GM23338 (cell line): ENCODE results near the gene ASTE1. TPM values are rescaled to one million over a fixed set of nuclear protein-coding genes. Genes with fewer than 3 reads are reported as not detected.
"Not testable (repeated sequence)": the region's sequence is repeated elsewhere in the genome, so short reads cannot be mapped to it uniquely, and the experiment has no call there.

ENCODE experiments used
- ATAC-seq: fragments of 200-7000 bp; cut with Tn5 transposase; 3 replicates; pipeline ENCODE4 v1.9.1; 2020
- DNase-seq: peaks from one replicate; pipeline ENCODE4 v3.0.0-alpha.2; 2015; ENCODE audit warnings: low spot score
- H2AFZ ChIP-seq: fragments of 200-600 bp; sonication (generic); 2 replicates; pipeline ENCODE4 v1.8.0; 2016; ENCODE audit warnings: antibody characterized with exemption, mild to moderate bottlenecking, moderate library complexity
- H3F3A ChIP-seq: fragments of 200-600 bp; sonication (generic); replicated peaks from 2 replicates; pipeline ENCODE4 v1.8.0; 2017; ENCODE audit warnings: antibody characterized with exemption, mixed run types, low read depth
- H3K27ac ChIP-seq: fragments of 200-600 bp; sonication (generic); 2 replicates; pipeline ENCODE4 v1.6.1; 2016; ENCODE audit warnings: low read depth
- H3K27me3 ChIP-seq: fragments of 200-600 bp; sonication (generic); 2 replicates; pipeline ENCODE4 v1.8.0; 2016; ENCODE audit warnings: mild to moderate bottlenecking, mixed run types, moderate library complexity; ENCODE audit not compliant: insufficient read depth
- H3K36me3 ChIP-seq: fragments of 200-600 bp; sonication (generic); 2 replicates; pipeline ENCODE4 v1.8.0; 2016; ENCODE audit warnings: mild to moderate bottlenecking; ENCODE audit not compliant: insufficient read depth
- H3K4me1 ChIP-seq: fragments of 200-600 bp; sonication (generic); 2 replicates; pipeline ENCODE4 v1.8.0; 2016; ENCODE audit warnings: mild to moderate bottlenecking, moderate library complexity; ENCODE audit not compliant: insufficient read depth
- H3K4me2 ChIP-seq: fragments of 200-600 bp; sonication (generic); 2 replicates; pipeline ENCODE4 v1.7.1; 2017; ENCODE audit warnings: mixed run types
- H3K4me3 ChIP-seq: fragments of 200-600 bp; sonication (generic); 2 replicates; pipeline ENCODE4 v1.6.1; 2016; ENCODE audit warnings: mixed run types
- H3K79me2 ChIP-seq: fragments of 200-600 bp; sonication (generic); replicated peaks from 2 replicates; pipeline ENCODE4 v1.8.0; 2017; ENCODE audit warnings: mild to moderate bottlenecking; ENCODE audit not compliant: insufficient read depth
- H3K9me2 ChIP-seq: fragments of 200-600 bp; sonication (generic); 2 replicates; pipeline ENCODE4 v1.8.0; 2017; ENCODE audit not compliant: insufficient read depth
- H4K20me1 ChIP-seq: fragments of 200-600 bp; sonication (generic); replicated peaks from 2 replicates; pipeline ENCODE4 v1.8.0; 2017; ENCODE audit warnings: mild to moderate bottlenecking; ENCODE audit not compliant: insufficient read depth
- H3K27ac Mint-ChIP-seq: 2 replicates; pipeline ENCODE4 v1.8.0; 2020; ENCODE audit warnings: inconsistent platforms, mild to moderate bottlenecking, moderate library complexity, mixed read lengths
- H3K27me3 Mint-ChIP-seq: 3 replicates; pipeline ENCODE4 v1.8.0; 2022; ENCODE audit warnings: low read depth, mild to moderate bottlenecking, moderate library complexity, mixed read lengths, inconsistent platforms; ENCODE audit not compliant: insufficient read depth, poor library complexity
- H3K36me3 Mint-ChIP-seq: 3 replicates; pipeline ENCODE4 v1.8.0; 2021; ENCODE audit warnings: low read depth, mild to moderate bottlenecking, inconsistent platforms, moderate library complexity, mixed read lengths
- H3K4me1 Mint-ChIP-seq: 3 replicates; pipeline ENCODE4 v1.8.0; 2020; ENCODE audit warnings: mild to moderate bottlenecking, inconsistent platforms, mixed read lengths
- H3K4me3 Mint-ChIP-seq: 3 replicates; pipeline ENCODE4 v1.8.0; 2021; ENCODE audit warnings: moderate library complexity, mild to moderate bottlenecking, inconsistent platforms, mixed read lengths
- H3K9me3 Mint-ChIP-seq: 3 replicates; pipeline ENCODE4 v1.8.0; 2020; ENCODE audit warnings: moderate library complexity, mild to moderate bottlenecking, inconsistent platforms, mixed read lengths
- CREB1 ChIP-seq: fragments of 250-450 bp; sonication (Bioruptor Pico); IDR thresholded peaks from 2 replicates; pipeline ENCODE4 v1.5.0; 2020; ENCODE audit warnings: low read depth, mild to moderate bottlenecking, moderate library complexity
- CTCF ChIP-seq, 2 experiments: fragments of 200-600 bp in 1 of 2; sonication (generic) in 1 of 2; conservative IDR thresholded peaks; 2 replicates each; pipeline versions ENCODE4 v1.5.1 to v1.6.1; 2016 to 2017; ENCODE audit warnings: antibody characterized with exemption in 2 of 2, low read depth in 2 of 2, mild to moderate bottlenecking in 2 of 2, moderate library complexity in 1 of 2
- EZH2 ChIP-seq: fragments of 200-600 bp; sonication (generic); IDR thresholded peaks from one replicate; pipeline ENCODE4 v1.8.0; 2017; ENCODE audit warnings: antibody characterized with exemption, mild to moderate bottlenecking, low read depth; ENCODE audit not compliant: unreplicated experiment
- EZH2phosphoT487 ChIP-seq: fragments of 200-600 bp; sonication (generic); IDR thresholded peaks from one replicate; pipeline ENCODE4 v1.8.1; 2018; ENCODE audit warnings: antibody characterized with exemption; ENCODE audit not compliant: unreplicated experiment
- JUNB ChIP-seq: IDR thresholded peaks from one replicate; pipeline ENCODE4 v1.6.1; 2016; ENCODE audit warnings: antibody characterized with exemption; ENCODE audit not compliant: unreplicated experiment
- NANOG ChIP-seq: IDR thresholded peaks from 2 replicates; pipeline ENCODE4 v1.6.1; 2016; ENCODE audit warnings: antibody characterized with exemption, borderline replicate concordance
- POLR2AphosphoS5 ChIP-seq: IDR thresholded peaks from 2 replicates; pipeline ENCODE4 v1.6.1; 2016; ENCODE audit warnings: antibody characterized with exemption, low read depth
- REST ChIP-seq: IDR thresholded peaks from one replicate; pipeline ENCODE4 v1.6.1; 2018; ENCODE audit warnings: antibody characterized with exemption; ENCODE audit not compliant: unreplicated experiment
- STAT1 ChIP-seq: IDR thresholded peaks from one replicate; pipeline ENCODE4 v1.6.1; 2016; ENCODE audit warnings: antibody characterized with exemption; ENCODE audit not compliant: unreplicated experiment
- ZNF114 ChIP-seq: fragments of 250-450 bp; sonication (Bioruptor Pico); IDR thresholded peaks from 2 replicates; pipeline ENCODE4 v1.5.0; 2020; ENCODE audit warnings: mild to moderate bottlenecking, moderate library complexity
- ZNF331 ChIP-seq: fragments of 250-450 bp; sonication (Bioruptor Pico); IDR thresholded peaks from 2 replicates; pipeline ENCODE4 v1.5.0; 2020; ENCODE audit warnings: low read depth, mild to moderate bottlenecking, moderate library complexity
- polyA plus RNA-seq: library from polyadenylated mRNA; unstranded; fragments of >200 nt; fragmentation: Nextera tagmentation; extraction: Ambion mirVana; gene quantifications from 2 replicates; pipeline ENCODE4 v1.2.1, GENCODE V29; 2016
- total RNA-seq: library from RNA; depleted of rRNA; stranded (reverse); fragments of >200 nt; shearing (Covaris generic); gene quantifications from 2 replicates; pipeline ENCODE4 v1.2.3, GENCODE V29; 2014

The ASTE1 gene
- total and polyA plus RNA-seq, 2 experiments from 2014 or later, result 4.9 to 8.9 TPM

DNA sequence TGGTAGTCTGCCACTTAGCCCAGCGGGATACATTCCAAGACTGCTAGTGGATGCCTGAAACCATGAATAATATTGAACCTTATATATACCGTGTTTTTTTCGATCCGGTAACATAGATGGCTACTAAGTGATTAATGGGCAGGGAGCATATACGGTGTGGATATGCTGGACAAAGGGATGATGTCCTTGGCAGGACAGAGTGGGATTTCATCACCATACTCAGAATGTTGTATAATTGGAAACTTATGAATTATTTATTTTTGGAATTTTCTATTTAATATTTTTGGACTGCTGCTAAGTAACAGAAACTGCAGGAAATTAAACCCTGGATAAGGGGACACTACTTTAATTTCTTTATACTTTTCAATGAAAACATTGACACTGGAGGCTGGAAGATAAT is 53.2 kb downstream of the ASTE1 start (continued):
- TF ChIP-seq CTCF (conservative IDR thresholded peaks at IDR 0.05; ENCODE audit: low read depth in 2 of 2) (no peak), JUNB (no peak), POLR2AphosphoS5 (no peak), ZNF331 (CRISPR knock-in tag) (no peak), CREB1 (CRISPR knock-in tag) (no peak), ZNF114 (CRISPR knock-in tag) (no peak), EZH2phosphoT487 (no peak), NANOG (no peak), EZH2 (no peak), REST (no peak), STAT1 (no peak)

DNA sequence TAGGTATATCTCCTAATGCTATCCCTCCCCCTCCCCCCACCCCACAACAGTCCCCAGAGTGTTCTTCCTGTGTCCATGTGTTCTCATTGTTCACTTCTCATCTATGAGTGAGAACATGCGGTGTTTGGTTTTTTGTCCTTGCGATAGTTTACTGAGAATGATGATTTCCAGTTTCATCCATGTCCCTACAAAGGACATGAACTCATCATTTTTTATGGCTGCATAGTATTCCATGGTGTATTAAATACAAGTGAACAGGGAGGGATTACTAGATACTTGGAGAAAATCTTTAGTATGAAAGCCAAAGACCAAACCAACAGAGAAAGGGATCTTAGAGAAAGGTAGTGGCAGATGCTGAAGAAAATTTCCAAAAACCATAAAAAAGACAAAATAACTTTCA is 54.0 kb downstream of the ASTE1 start:
- not testable (repeated sequence) for H3F3A ChIP-seq, H3K4me3 Mint-ChIP-seq, H3K4me2 ChIP-seq, H3K27me3 ChIP-seq, H3K27ac Mint-ChIP-seq, H3K36me3 ChIP-seq, H4K20me1 ChIP-seq, H3K9me2 ChIP-seq, DNase-seq, H3K27me3 Mint-ChIP-seq, H2AFZ ChIP-seq, H3K27ac ChIP-seq, H3K79me2 ChIP-seq, H3K4me1 ChIP-seq, H3K4me3 ChIP-seq, ATAC-seq, H3K9me3 Mint-ChIP-seq
- H3K4me1 Mint-ChIP-seq, result peaks cover 25% of the 10 kb centered on the region
- peaks cover 34% of the 10 kb centered on the region for H3K36me3 Mint-ChIP-seq
